ENCODE data around the gene NOTCH4. TPM values are rescaled to one million over a fixed set of nuclear protein-coding genes. Genes with fewer than 3 reads are reported as not detected.
"Not testable (repeated sequence)": the region's sequence is repeated elsewhere in the genome, so short reads cannot be mapped to it uniquely, and the experiment has no call there.

The NOTCH4 gene
- total RNA-seq, 1 donor from 2014 or later = 2.5 TPM

DNA sequence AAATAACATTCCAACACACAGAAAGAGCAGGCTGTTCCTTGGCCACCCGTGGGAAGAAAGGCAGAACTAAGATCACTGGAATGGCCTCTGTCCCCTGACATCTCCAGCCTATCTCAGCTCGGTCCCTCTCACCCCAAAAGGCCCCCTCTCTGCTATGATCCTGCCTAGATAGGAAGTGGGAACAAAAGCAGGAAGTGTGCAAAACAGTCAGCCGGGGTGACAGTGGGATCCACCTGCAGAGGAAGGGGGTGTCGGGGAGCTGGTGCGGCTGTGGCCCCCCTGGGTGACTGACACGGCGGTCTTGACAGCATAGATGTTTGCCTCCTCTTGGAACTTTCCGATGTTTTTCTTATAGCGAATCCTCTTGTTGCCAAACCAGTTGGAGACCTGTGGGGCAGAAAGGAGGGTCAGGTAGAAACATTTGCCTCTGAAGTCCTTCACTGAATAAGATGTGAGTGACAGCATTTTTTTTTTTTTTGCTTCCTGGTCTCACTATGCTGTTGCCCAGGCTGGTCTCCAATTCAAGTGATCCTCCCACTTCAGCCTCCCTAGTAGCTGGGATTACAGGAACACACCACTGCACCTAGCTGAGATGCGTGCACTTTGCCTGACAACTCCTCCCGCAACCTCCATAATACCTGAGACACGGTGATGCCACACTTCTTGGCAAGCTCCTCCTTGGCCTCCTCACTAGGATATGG is 36.7 kb downstream of the NOTCH4 start:
- TF ChIP-seq, protein P1, sequence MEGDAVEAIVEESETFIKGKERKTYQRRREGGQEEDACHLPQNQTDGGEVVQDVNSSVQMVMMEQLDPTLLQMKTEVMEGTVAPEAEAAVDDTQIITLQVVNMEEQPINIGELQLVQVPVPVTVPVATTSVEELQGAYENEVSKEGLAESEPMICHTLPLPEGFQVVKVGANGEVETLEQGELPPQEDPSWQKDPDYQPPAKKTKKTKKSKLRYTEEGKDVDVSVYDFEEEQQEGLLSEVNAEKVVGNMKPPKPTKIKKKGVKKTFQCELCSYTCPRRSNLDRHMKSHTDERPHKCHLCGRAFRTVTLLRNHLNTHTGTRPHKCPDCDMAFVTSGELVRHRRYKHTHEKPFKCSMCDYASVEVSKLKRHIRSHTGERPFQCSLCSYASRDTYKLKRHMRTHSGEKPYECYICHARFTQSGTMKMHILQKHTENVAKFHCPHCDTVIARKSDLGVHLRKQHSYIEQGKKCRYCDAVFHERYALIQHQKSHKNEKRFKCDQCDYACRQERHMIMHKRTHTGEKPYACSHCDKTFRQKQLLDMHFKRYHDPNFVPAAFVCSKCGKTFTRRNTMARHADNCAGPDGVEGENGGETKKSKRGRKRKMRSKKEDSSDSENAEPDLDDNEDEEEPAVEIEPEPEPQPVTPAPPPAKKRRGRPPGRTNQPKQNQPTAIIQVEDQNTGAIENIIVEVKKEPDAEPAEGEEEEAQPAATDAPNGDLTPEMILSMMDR (IDR thresholded peaks at IDR 0.05; ENCODE audit: unreplicated experiment) = no peak
- Mint-ChIP-seq H3K4me3 (peak overlapping the region; percentile 22), H3K27ac (peak overlapping the region; percentile 93), H3K4me1 (peaks cover 59% of the 10 kb centered on the region), H3K36me3 (peaks cover 20% of the 10 kb centered on the region), H3K9me3 (no peaks in the 10 kb centered on the region), H3K27me3 (ENCODE audit: low read depth) (no peaks in the 10 kb centered on the region)
- no peak for DNase-seq (ENCODE audit: low spot score in 2 of 2, unreplicated experiment in 2 of 2)

DNA sequence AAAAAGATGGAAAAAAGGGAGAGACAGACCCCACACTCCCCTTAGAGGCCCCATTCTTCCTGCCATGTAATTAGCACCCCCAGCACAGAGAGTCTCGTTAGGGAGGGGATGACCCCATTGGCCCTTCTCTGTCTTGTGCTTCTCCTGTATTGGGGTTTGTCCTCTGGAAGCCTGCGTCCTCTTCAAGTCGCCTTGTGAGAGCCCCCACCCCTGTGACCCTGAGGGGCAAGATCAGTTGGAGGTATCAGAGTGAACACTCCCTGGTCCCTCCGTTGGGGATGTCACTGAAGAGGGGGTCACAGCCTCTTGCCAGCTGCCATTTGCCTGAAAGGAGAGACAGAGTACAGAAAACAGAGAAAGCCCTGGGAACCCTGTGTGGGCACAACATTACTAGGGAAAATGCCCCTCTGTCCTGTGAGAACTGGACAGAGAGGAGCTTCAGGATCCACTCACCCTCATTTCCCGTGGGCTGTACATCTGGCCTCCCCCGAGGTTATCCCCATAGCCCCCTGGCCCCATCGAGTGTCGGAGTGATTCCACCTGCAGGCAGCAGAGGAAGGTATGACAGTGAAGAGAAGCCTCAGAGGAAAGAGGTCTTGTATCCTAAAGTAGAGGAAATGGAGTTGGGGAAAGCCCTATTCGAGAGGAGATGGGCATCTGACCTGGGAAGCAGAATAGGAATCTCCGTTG is 37.6 kb downstream of the NOTCH4 start:
- peak overlapping the region; percentile 93 for H3K27ac Mint-ChIP-seq
- H3K27me3 Mint-ChIP-seq (ENCODE audit: low read depth); DNase-seq (ENCODE audit: low spot score in 2 of 2, unreplicated experiment in 2 of 2); H3K9me3 Mint-ChIP-seq: not testable (repeated sequence)
- H3K4me1 Mint-ChIP-seq = peaks cover 51% of the 10 kb centered on the region
- H3K4me3 Mint-ChIP-seq = peak overlapping the region; percentile 41
- H3K36me3 Mint-ChIP-seq = peaks cover 20% of the 10 kb centered on the region

DNA sequence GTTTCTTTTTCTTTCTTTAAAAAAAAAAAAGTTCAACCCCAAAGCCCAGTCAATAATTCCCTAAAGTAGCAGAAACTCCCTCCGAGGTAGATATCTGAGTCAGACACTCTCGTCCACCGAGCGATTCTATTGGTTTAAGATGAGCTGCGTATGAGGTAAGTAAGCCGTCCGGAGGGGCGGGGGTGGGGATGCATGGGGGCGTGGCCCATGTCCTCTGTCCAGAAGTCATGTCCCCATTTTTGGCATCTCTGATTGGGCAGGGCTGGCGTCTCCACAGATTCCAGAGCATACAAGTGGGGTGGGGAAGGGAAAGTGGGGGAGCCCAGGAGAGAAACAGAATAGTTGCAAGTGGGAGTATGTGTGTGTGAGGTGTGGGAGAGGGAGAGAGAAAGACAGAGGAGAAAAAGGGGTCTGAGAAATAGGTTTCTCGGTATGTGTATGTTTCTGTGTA is 38.2 kb downstream of the NOTCH4 start:
- H3K4me1 Mint-ChIP-seq = peaks cover 46% of the 10 kb centered on the region
- DNase-seq (ENCODE audit: low spot score in 2 of 2, unreplicated experiment in 2 of 2); H3K9me3 Mint-ChIP-seq; H3K27me3 Mint-ChIP-seq (ENCODE audit: low read depth): not testable (repeated sequence)
- peaks cover 21% of the 10 kb centered on the region for H3K36me3 Mint-ChIP-seq
- H3K27ac Mint-ChIP-seq = peak overlapping the region; percentile 93
- H3K4me3 Mint-ChIP-seq = peak overlapping the region; percentile 41

DNA sequence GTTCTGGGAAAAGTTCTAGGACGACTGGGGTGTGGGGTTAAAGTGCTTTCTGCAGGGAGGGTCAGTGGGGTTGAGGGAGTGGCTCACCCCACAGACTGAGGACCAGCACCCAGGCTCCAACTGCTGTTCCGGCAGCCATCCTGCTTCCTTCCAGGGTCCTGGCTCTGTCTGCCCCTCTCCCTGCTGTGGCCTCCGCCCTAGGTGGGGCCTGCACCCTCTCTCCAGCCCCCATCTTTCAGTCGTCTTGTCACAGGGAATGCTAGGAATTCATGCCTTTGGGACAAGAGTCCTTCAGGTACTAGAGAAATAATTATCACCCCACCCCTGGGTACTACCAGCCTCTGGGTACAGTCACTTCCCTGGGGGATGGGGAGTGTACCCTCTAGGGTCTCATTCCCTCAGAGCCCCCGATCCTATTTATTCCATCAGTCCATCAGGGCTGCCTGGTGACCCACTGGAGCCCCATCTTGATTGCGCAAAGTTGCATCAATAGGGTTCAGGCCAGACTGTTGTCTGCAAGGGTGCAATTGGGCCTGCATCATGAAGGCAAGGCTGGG is 39.7 kb downstream of the NOTCH4 start, which contains the start of gene AGER:
Gene AGER, minus strand, starts transcription at position 170 of the 557 bp plus-strand sequence. Its CDS starts 31 bp downstream, at position 139.
- TF ChIP-seq, protein P1 (IDR thresholded peaks at IDR 0.05; ENCODE audit: unreplicated experiment) = no peak
- no peaks in the 10 kb centered on the region for H3K9me3 Mint-ChIP-seq
- H3K27ac Mint-ChIP-seq = peak within 1 kb of the TSS; percentile 73
- no peaks in the 10 kb centered on the region for H3K27me3 Mint-ChIP-seq (ENCODE audit: low read depth)
- H3K4me3 Mint-ChIP-seq = no peak within 1 kb of the TSS
- no peak for DNase-seq (ENCODE audit: low spot score in 2 of 2, unreplicated experiment in 2 of 2)
- peaks cover 28% of the 10 kb centered on the region for H3K36me3 Mint-ChIP-seq
- H3K4me1 Mint-ChIP-seq = peaks cover 49% of the 10 kb centered on the region

DNA sequence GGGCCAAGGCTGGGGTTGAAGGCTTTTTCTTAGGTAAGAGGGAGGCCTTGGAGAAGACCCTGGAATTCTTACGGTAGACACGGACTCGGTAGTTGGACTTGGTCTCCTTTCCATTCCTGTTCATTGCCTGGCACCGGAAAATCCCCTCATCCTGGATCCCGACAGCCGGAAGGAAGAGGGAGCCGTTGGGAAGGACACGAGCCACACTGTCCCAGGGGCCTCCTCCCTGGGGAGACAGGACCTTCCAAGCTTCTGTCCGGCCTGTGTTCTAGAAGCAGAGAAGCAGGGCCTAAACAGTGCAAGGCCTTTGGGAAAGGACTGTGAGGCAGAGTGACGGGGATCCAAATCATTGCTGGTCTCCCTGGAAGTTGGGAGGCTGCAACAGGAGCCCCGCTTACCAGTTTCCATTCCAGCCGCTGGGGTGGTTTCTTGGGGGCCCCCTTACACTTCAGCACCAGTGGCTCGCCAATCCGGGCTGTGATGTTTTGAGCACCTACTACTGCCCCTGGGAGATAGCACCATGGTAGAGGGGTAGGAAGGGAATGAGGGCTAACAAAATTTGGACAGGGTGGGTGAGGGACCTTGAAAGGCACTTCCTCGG is 40.3 kb downstream of the NOTCH4 start:
- peaks cover 28% of the 10 kb centered on the region for H3K36me3 Mint-ChIP-seq
- H3K4me1 Mint-ChIP-seq = peaks cover 49% of the 10 kb centered on the region
- H3K27me3 Mint-ChIP-seq (ENCODE audit: low read depth) = no peaks in the 10 kb centered on the region
- peak overlapping the region; percentile 73 for H3K27ac Mint-ChIP-seq
- no peak for DNase-seq (ENCODE audit: low spot score in 2 of 2, unreplicated experiment in 2 of 2)
- H3K9me3 Mint-ChIP-seq = no peaks in the 10 kb centered on the region
- TF ChIP-seq, protein P1 (IDR thresholded peaks at IDR 0.05; ENCODE audit: unreplicated experiment) = no peak
- no peak overlapping the region for H3K4me3 Mint-ChIP-seq

DNA sequence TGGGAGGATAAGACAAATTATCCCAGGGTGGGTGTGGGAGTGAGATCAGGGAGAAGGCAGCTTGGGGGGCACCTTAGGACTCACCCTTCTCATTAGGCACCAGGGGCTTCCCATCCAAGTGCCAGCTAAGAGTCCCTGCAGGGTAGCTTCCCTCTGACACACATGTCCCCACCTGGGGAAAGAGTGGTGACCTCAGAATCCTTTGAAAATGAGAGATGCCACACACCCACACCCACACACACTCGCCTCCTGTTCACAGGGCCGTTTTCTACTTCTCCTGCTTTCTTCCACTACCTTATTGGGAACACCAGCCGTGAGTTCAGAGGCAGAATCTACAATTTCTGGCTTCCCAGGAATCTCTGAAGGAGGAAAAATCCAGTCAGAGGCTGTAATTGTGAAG is 40.8 kb downstream of the NOTCH4 start:
- DNase-seq (ENCODE audit: low spot score in 2 of 2, unreplicated experiment in 2 of 2) = no peak
- H3K27ac Mint-ChIP-seq = peak overlapping the region; percentile 21
- no peaks in the 10 kb centered on the region for H3K27me3 Mint-ChIP-seq (ENCODE audit: low read depth)
- H3K4me1 Mint-ChIP-seq = peaks cover 46% of the 10 kb centered on the region
- H3K36me3 Mint-ChIP-seq = peaks cover 28% of the 10 kb centered on the region
- TF ChIP-seq, protein P1 (IDR thresholded peaks at IDR 0.05; ENCODE audit: unreplicated experiment) = no peak
- H3K9me3 Mint-ChIP-seq = no peaks in the 10 kb centered on the region
- H3K4me3 Mint-ChIP-seq = no peak overlapping the region

Measured in mesothelial cell of epicardium (in vitro differentiated cells).